Osteoblast (primary cell): ENCODE results near the gene FARP1. TPM values are rescaled to one million over a fixed set of nuclear protein-coding genes. Genes with fewer than 3 reads are reported as not detected.

ENCODE experiments used
- DNase-seq: peaks from one replicate; pipeline ENCODE4 v3.0.0; 2011; ENCODE audit warnings: low spot score, mixed read lengths; ENCODE audit not compliant: insufficient read length; ENCODE audit errors: missing footprints
- H2AFZ ChIP-seq: 2 replicates; pipeline ENCODE4 v1.6.0; 2011; ENCODE audit warnings: mild to moderate bottlenecking, low read length
- H3K27ac ChIP-seq: 2 replicates; pipeline ENCODE4 v1.5.1; 2011; ENCODE audit warnings: mild to moderate bottlenecking, low read depth, low read length, moderate library complexity
- H3K27me3 ChIP-seq: 2 replicates; pipeline ENCODE4 v1.6.0; 2012; ENCODE audit warnings: mild to moderate bottlenecking, control low read depth, inconsistent platforms, low read length, moderate library complexity; ENCODE audit not compliant: insufficient read depth
- H3K36me3 ChIP-seq: 2 replicates; pipeline ENCODE4 v1.5.1; 2011; ENCODE audit warnings: mild to moderate bottlenecking, low read length, control low read depth, moderate library complexity; ENCODE audit not compliant: insufficient read depth
- H3K4me1 ChIP-seq: 2 replicates; pipeline ENCODE4 v1.5.1; 2011; ENCODE audit warnings: mild to moderate bottlenecking, low read length, control low read depth, moderate library complexity; ENCODE audit not compliant: insufficient read depth
- H3K4me2 ChIP-seq: 2 replicates; pipeline ENCODE4 v1.6.0; 2011; ENCODE audit warnings: mild to moderate bottlenecking, low read length; ENCODE audit not compliant: insufficient read depth
- H3K4me3 ChIP-seq: fragments of 200-600 bp; sonication (generic); 3 replicates; pipeline ENCODE4 v1.5.1; 2012; ENCODE audit warnings: mild to moderate bottlenecking, low read length, inconsistent platforms; ENCODE audit not compliant: insufficient read depth
- H3K79me2 ChIP-seq: 2 replicates; pipeline ENCODE4 v1.6.0; 2012; ENCODE audit warnings: mild to moderate bottlenecking, low read length, control low read depth, inconsistent platforms; ENCODE audit not compliant: insufficient read depth
- H3K9me3 ChIP-seq: 2 replicates; pipeline ENCODE4 v1.5.1; 2011; ENCODE audit warnings: low read depth, low read length, control low read depth
- H4K20me1 ChIP-seq: 2 replicates; pipeline ENCODE4 v1.6.0; 2012; ENCODE audit warnings: mild to moderate bottlenecking, low read length, control low read depth; ENCODE audit not compliant: insufficient read depth
- CTCF ChIP-seq: IDR thresholded peaks from 2 replicates; pipeline ENCODE4 v1.5.1; 2011; ENCODE audit warnings: mild to moderate bottlenecking, low read depth, low read length, moderate library complexity; ENCODE audit errors: extremely low read depth
- total RNA-seq: library from RNA; depleted of rRNA; stranded (reverse); fragments of >200 nt; gene quantifications from 2 replicates; pipeline ENCODE4 v1.2.3, GENCODE V29; 2012

Gene FARP1
- total RNA-seq, 1 donor, result 36.2 TPM

- DNase-seq, result no peak
- peaks cover 11% of the 10 kb centered on the region for H3K4me1 ChIP-seq
- no peaks in the 10 kb centered on the region for H3K36me3 ChIP-seq
- H2AFZ ChIP-seq, result peak overlapping the region; percentile 7
- peak overlapping the region; percentile 4 for H3K27ac ChIP-seq
- no peak for TF ChIP-seq CTCF
- H4K20me1 ChIP-seq, result no peaks in the 10 kb centered on the region
- no peaks in the 10 kb centered on the region for H3K79me2 ChIP-seq
- H3K4me2 ChIP-seq, result no peak overlapping the region
- no peaks in the 10 kb centered on the region for H3K9me3 ChIP-seq
- H3K4me3 ChIP-seq, result no peak overlapping the region
- H3K27me3 ChIP-seq, result no peaks in the 10 kb centered on the region
Observed at GRCh38 chr13:98097749-98098148, 45.1 kb upstream of the FARP1 start.

- Histone ChIP-seq H3K36me3 (no peaks in the 10 kb centered on the region), H3K79me2 (no peaks in the 10 kb centered on the region), H3K4me2 (peak overlapping the region; percentile 28), H4K20me1 (no peaks in the 10 kb centered on the region), H3K27ac (peak overlapping the region; percentile 4), H3K9me3 (no peaks in the 10 kb centered on the region), H3K4me1 (peaks cover 11% of the 10 kb centered on the region), H3K4me3 (no peak overlapping the region), H3K27me3 (no peaks in the 10 kb centered on the region), H2AFZ (no peak overlapping the region)
- TF ChIP-seq CTCF, result no peak
- DNase-seq, result peak; percentile 39
Observed at GRCh38 chr13:98098516-98098915, 44.4 kb upstream of the FARP1 start.

GRCh38 chr13:98099627-98100026, 43.3 kb upstream of the FARP1 start:
- Histone ChIP-seq H3K4me2 (no peak overlapping the region), H3K27ac (no peak overlapping the region), H3K27me3 (no peaks in the 10 kb centered on the region), H3K4me3 (no peak overlapping the region), H3K79me2 (no peaks in the 10 kb centered on the region), H3K9me3 (no peaks in the 10 kb centered on the region), H3K4me1 (peaks cover 11% of the 10 kb centered on the region), H3K36me3 (no peaks in the 10 kb centered on the region), H2AFZ (no peak overlapping the region), H4K20me1 (no peaks in the 10 kb centered on the region)
- no peak for DNase-seq
- TF ChIP-seq CTCF, result no peak

GRCh38 chr13:98100481-98100880, 42.4 kb upstream of the FARP1 start:
- H3K79me2 ChIP-seq, result no peaks in the 10 kb centered on the region
- no peak overlapping the region for H2AFZ ChIP-seq
- peaks cover 11% of the 10 kb centered on the region for H3K4me1 ChIP-seq
- DNase-seq, result no peak
- H3K4me3 ChIP-seq, result no peak overlapping the region
- H3K36me3 ChIP-seq, result no peaks in the 10 kb centered on the region
- H4K20me1 ChIP-seq, result no peaks in the 10 kb centered on the region
- H3K9me3 ChIP-seq, result no peaks in the 10 kb centered on the region
- TF ChIP-seq CTCF, result no peak
- H3K4me2 ChIP-seq, result no peak overlapping the region
- no peak overlapping the region for H3K27ac ChIP-seq
- H3K27me3 ChIP-seq, result no peaks in the 10 kb centered on the region
